H54 (cell line): ENCODE data around the gene ZNF780A.
A peak's percentile ranks its signal among the peaks of the same experiment; 100 is the strongest.

ENCODE experiments used
- DNase-seq: peaks from one replicate; pipeline ENCODE4 v3.0.0; 2011; ENCODE audit warnings: low spot score, mixed read lengths; ENCODE audit not compliant: insufficient read length
- FAIRE-seq: peaks from 3 replicates; lab custom pipeline; 2011; peaks lifted over from hg19 to GRCh38; lab: Jason Lieb, UNC
- POLR2A ChIP-seq: IDR thresholded peaks from 2 replicates; pipeline ENCODE4 v1.6.1; 2011; ENCODE audit warnings: low read depth, mild to moderate bottlenecking, low read length

Gene ZNF780A

GRCh38 chr19:40104754-40105153, 14.0 kb upstream of the ZNF780A start:
- FAIRE-seq, result no peak
- no peak for TF ChIP-seq POLR2A
- no peak for DNase-seq

DNA sequence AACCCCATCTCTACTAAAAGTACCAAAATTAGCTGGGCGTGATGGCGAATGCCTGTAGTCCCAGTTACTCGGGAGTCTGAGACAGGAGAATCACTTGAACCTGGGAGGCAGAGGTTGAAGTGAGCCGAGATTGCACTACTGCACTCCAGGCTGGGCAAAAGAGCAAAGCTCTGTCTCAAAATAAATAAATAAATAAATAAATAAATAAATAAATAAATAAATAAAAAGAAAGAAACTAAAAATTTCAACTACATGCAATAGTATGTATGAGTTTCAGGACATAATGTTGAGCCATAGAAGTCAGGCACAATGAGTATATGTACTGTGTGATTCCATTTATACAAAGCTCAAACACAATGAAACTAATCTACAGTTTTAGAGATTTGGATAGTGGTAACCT, 12.9 kb upstream of the ZNF780A start:
- peak; percentile 36 for FAIRE-seq
- no peak for TF ChIP-seq POLR2A
- DNase-seq, result no peak

DNA sequence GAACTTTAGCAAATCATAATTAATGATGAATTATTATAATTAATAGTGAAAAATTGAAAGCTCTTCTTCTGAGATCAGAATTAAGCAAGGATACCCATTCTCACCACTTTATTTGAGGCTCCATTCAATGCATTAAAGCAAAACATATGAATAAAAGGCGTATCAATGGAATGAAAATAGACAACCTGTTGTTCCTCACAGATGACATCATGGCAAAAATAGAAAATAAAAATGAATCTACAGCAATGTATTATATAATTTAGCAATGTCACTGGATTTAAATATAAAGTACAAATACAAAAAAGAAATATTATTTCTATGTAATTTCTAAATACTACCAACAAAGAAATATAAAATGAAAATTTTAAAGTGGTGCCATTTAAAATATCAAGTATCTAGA, 11.1 kb upstream of the ZNF780A start:
- no peak for FAIRE-seq
- no peak for TF ChIP-seq POLR2A
- no peak for DNase-seq

DNA sequence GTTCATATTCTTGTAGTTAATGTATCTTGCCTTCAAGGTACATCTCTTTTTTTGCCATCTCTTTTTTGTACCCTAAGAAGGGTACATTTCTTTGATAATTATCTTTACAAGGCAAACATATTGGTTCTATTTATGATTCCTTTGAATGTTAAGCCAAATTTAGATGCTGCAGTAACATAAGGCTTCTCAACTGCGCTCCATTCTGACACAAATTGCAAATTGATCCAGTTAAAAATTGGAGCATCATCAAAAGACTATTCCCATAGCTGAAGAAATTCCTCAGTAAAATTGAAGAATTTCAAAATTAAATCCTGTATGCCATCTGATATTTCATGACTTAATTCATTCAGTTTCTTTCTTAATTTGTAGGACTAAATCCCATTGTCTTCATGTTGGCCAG, 2.7 kb upstream of the ZNF780A start:
- no peak for DNase-seq
- no peak for TF ChIP-seq POLR2A
- no peak for FAIRE-seq

DNA sequence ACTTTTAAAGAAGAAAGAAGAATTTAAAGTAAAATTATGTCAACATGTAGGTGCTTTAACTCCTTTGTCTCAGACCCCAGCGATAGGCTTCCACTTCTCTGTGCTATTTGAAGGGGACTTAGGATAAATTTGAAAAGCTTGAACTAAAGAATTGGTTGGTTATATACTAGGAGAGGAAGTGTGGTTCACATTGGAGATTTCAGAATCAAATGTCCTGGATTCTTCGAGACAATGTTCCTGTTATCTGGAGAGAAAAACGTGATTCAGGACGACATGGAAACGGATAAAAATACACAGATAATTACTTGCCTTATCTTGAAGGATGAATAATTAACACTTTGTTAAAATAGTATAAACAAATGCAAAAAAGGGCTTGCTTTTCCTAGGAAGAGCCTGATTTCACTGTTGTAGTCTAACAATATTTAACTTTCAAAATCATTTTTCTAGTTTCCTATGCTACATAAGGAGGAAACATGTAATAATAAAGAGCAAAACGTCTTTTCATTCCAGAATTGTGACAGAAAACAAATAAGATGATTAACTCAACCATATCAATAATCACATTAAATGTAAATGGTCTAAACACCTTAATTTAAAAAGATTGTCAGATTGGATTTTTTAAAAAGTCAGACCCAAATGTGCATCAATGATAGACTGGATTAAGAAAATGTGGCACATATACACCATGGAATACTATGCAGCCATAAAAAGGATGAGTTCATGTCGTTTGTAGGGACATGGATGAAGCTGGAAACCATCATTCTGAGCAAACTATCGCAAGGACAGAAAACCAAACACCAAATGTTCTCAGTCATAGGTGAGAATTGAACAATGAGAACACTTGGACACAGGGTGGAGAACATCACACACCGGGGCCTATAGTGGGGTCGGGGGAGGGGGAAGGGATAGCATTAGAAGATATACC, 724 bp upstream of the ZNF780A start:
- TF ChIP-seq POLR2A, result no peak
- FAIRE-seq (no peak), DNase-seq (no peak)

DNA sequence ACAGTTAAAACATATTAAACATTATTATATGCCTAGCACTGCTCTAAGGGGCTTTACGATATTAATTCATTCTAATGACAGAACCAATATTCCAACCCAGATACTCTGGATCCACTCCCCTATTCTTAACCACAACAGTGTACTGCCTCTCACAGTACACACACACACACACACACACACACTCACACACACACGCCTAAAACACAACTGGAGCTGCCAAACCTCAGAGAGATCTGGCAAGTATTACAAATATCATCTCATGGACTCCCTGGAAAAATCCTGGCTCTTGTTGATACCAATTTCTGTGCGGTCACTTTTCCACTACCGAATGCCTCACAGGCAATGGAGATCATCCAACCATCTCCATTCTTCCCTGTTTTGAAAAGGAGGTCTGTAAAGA, 1.3 kb downstream of the ZNF780A start:
- no peak for TF ChIP-seq POLR2A
- DNase-seq (no peak), FAIRE-seq (no peak)

DNA sequence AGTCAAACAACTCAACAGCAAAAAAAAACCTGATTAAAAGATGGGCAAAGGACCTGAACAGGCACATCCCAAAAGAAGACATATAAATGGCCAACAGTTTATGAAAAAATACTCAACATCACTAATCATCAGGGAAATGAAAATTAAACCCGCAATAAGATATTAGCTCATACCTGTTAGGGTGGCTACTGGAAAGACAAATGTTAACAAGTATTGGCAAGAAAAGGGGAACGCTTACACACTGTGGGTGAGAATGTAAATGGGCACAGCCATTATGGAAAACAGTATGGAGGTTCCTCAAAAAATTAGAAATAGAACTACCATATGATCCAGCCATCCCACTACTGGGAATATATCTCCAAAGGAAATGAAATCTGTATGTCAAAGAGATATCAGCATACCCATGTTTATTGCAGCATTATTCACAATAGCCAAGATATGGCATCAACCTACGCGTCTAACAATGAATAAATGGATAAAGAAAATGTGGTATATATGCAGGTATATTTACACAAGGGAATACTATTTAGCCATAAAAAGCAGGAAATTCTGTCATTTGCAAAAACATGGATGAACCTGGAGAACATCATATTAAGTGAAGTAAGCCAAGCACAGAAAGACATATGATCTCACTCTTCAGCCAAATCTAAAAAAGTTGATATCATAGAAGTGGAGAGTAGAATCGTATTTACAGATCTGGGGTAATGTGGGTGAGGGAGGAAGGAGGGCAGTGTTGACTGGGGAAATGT, 2.3 kb downstream of the ZNF780A start:
- TF ChIP-seq POLR2A, result no peak
- FAIRE-seq, result peak; percentile 33
- no peak for DNase-seq

- no peak for FAIRE-seq
- TF ChIP-seq POLR2A, result no peak
These were observed 5.8 kb downstream of the ZNF780A start for GRCh38 chr19:40084948-40085347.

DNA sequence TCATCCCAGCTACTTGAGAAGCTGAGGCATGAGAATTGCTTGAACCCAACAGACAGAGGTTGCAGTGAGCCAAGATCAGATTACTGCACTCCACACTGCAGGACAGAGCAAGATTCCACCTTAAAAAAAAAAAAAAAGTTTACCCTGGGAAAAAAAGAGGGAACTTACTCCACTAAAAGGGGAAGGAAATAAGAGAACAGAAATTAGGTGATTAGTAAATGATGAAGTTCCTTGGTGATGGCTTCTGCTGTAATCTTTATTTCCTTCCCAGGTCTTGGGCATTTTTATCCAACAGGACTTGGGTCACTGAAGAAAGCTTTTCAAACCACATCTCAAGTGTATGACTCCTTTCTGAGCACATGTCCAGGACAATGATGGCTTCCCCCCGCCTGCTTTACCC, 9.3 kb downstream of the ZNF780A start:
- DNase-seq (no peak), FAIRE-seq (no peak)
- no peak for TF ChIP-seq POLR2A

More at GRCh38 chr19:40084948-40085347, 5.8 kb downstream of the ZNF780A start:
- no peak for DNase-seq

DNA sequence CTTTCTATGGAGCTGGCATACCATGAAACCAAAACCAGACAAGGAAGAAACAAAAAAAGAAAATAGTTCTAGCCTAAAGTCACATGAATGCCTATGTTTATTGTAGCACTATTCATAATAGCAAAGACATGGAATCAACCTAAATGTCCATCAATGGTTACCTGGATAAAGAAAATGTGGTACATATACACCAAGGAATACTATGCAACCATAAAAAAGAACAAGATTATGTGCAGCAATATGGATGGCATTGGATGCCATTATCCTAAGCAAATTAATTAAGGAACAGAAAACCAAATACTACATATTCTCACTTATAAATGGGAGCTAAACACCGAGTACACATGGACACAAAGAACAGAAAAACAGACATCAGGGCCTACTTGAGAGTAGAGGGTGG, 10.5 kb downstream of the ZNF780A start:
- no peak for DNase-seq
- no peak for FAIRE-seq
- no peak for TF ChIP-seq POLR2A

- DNase-seq (no peak), FAIRE-seq (no peak)
- no peak for TF ChIP-seq POLR2A
These were observed 12.4 kb downstream of the ZNF780A start for GRCh38 chr19:40078377-40078776.

- DNase-seq, result no peak
- no peak for FAIRE-seq
- TF ChIP-seq POLR2A, result no peak
These were observed 20.7 kb downstream of the ZNF780A start for GRCh38 chr19:40070058-40070457.

DNA sequence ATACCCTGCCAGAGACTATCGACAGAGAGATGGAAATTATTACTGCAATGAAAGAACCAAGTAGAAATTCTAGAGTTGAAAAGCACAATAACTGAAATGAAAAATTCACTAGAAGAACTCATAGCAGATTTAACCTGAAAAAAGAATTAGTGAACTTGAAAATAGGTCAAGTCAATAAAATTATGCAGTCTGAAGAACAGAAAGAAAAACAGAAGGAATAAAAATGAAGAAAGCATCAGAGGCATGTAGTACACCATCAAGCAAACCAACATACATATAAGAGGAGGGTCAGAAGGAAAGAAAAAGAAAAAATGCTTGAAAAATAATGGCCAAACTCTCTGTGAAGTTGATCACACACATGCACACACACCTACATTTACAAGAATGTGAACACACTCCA, 31.1 kb downstream of the ZNF780A start:
- FAIRE-seq, result peak; percentile 62
- TF ChIP-seq POLR2A, result no peak
- no peak for DNase-seq

DNA sequence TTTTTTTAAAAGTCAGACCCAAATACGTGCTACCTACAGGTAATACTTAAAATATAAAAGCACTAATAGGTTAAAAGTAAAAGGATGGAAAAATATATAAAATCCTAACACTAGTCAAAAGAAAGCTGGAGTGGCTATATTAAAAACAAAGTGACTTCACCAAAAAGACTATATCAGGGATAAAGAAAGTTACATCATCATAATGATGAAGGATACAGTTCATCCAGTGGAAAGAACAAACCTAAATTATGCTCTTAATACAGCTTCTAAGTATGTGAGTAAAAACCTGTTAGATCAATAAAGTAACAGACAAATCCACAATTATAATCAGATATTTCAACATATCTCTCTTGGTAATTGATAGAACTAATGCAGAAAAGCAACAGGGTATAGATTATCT, 33.6 kb downstream of the ZNF780A start:
- TF ChIP-seq POLR2A, result no peak
- DNase-seq (no peak), FAIRE-seq (peak; percentile 6)
